B cell (primary cell): ENCODE data around the gene S100A14. TPM values are rescaled to one million over a fixed set of nuclear protein-coding genes. Genes with fewer than 3 reads are reported as not detected.

Source experiments
- ATAC-seq: fragments of 200-7000 bp; cut with Tn5 transposase; one replicate; pipeline ENCODE4 v1.10.0; 2021; ENCODE audit warnings: low read depth, mild to moderate bottlenecking, moderate number of reproducible peaks, moderate library complexity
- CTCF ChIA-PET: fragments of 350-600 bp; sonication (Branson Sonifier 250); formaldehyde crosslinking; loops from one replicate; lab custom pipeline; 2021; ENCODE audit warnings: antibody characterized with exemption, inconsistent platforms; lab: Charles Lee
- POLR2A ChIA-PET: fragments of 350-600 bp; sonication (Branson Sonifier 250); formaldehyde crosslinking; loops from one replicate; lab custom pipeline; 2021; ENCODE audit warnings: antibody characterized with exemption; lab: Charles Lee
- DNase-seq: peaks from one replicate; pipeline ENCODE4 v3.0.0; 2013
- H2AFZ ChIP-seq: 2 replicates; pipeline ENCODE4 v1.6.1; 2012; ENCODE audit warnings: mild to moderate bottlenecking, low read depth, low read length; ENCODE audit not compliant: insufficient read depth, poor library complexity, severe bottlenecking
- H3K27ac ChIP-seq, 2 donors: 1 replicate in 1 of 2; 2 replicates in 1 of 2; pipeline ENCODE4 v1.5.1; 2012 to 2013; ENCODE audit warnings: low read length in 2 of 2, mild to moderate bottlenecking in 2 of 2, moderate library complexity in 1 of 2
- H3K27me3 ChIP-seq, 4 experiments: fragments of 200-600 bp in 1 of 4; sonication (generic) in 1 of 4; replicated peaks in 1 of 4; 1 replicate in 2 of 4; 2 replicates in 2 of 4; pipeline versions ENCODE4 v1.6.1 to v1.7.0; 2013 to 2016; ENCODE audit warnings: low read length in 3 of 4, mild to moderate bottlenecking in 2 of 4, mixed read lengths in 1 of 4, moderate library complexity in 1 of 4; ENCODE audit not compliant: insufficient read depth in 4 of 4, control insufficient read depth in 3 of 4; ENCODE audit errors: control extremely low read depth in 1 of 4
- H3K36me3 ChIP-seq, 2 experiments: replicated peaks in 1 of 2; 1 replicate in 1 of 2; 2 replicates in 1 of 2; pipeline versions ENCODE4 v1.6.1 to v1.7.1; 2013; ENCODE audit warnings: low read length in 1 of 2; ENCODE audit not compliant: insufficient read depth in 2 of 2, control insufficient read depth in 1 of 2; ENCODE audit errors: control extremely low read depth in 1 of 2, extremely low read depth in 1 of 2
- H3K4me1 ChIP-seq, 2 donors: fragments of 200-600 bp in 1 of 2; sonication (generic) in 1 of 2; 1 replicate in 1 of 2; 2 replicates in 1 of 2; pipeline versions ENCODE4 v1.5.1 to v1.6.1; 2013 to 2017; ENCODE audit warnings: low read length in 2 of 2; ENCODE audit not compliant: control insufficient read depth in 2 of 2, insufficient read depth in 2 of 2
- H3K4me2 ChIP-seq: replicated peaks from 2 replicates; pipeline ENCODE3; 2012; ENCODE audit warnings: mild to moderate bottlenecking, low read depth, low read length; ENCODE audit not compliant: poor library complexity, severe bottlenecking
- H3K4me3 ChIP-seq, 5 experiments: fragments of 200-600 bp in 1 of 5; sonication (generic) in 1 of 5; 1 replicate in 3 of 5; 2 replicates in 2 of 5; pipeline versions ENCODE4 v1.5.1 to v1.7.0; 2011 to 2016; ENCODE audit warnings: low read length in 4 of 5, mild to moderate bottlenecking in 4 of 5, low read depth in 2 of 5, control low read depth in 1 of 5, moderate library complexity in 1 of 5; ENCODE audit not compliant: insufficient read depth in 1 of 5; ENCODE audit errors: control extremely low read depth in 1 of 5, extremely low read depth in 1 of 5
- H3K79me2 ChIP-seq: fragments of 200-600 bp; sonication (generic); one replicate; pipeline ENCODE4 v1.6.0; 2016; ENCODE audit warnings: low read length; ENCODE audit not compliant: control insufficient read depth, insufficient read depth
- H3K9ac ChIP-seq: fragments of 200-600 bp; sonication (generic); 2 replicates; pipeline ENCODE4 v1.6.1; 2017; ENCODE audit warnings: mild to moderate bottlenecking, low read length, moderate library complexity
- H3K9me3 ChIP-seq, 3 donors: one replicate each; pipeline versions ENCODE4 v1.6.1 to v1.7.1; 2013; ENCODE audit warnings: low read length in 2 of 3; ENCODE audit not compliant: control insufficient read depth in 2 of 3, insufficient read depth in 1 of 3; ENCODE audit errors: control extremely low read depth in 1 of 3
- H4K20me1 ChIP-seq: 2 replicates; pipeline ENCODE4 v1.6.0; 2012; ENCODE audit warnings: mild to moderate bottlenecking, low read length; ENCODE audit not compliant: insufficient read depth, control insufficient read depth, poor library complexity, severe bottlenecking
- H3K27ac Mint-ChIP-seq: one replicate; pipeline ENCODE4 v1.8.0; 2021; ENCODE audit warnings: mixed read lengths
- H3K27me3 Mint-ChIP-seq: one replicate; pipeline ENCODE4 v1.8.0; 2021; ENCODE audit warnings: mixed read lengths
- H3K4me1 Mint-ChIP-seq: one replicate; pipeline ENCODE4 v1.8.0; 2021; ENCODE audit warnings: mixed read lengths
- H3K4me3 Mint-ChIP-seq: one replicate; pipeline ENCODE4 v1.8.0; 2021; ENCODE audit warnings: mixed read lengths
- H3K9me3 Mint-ChIP-seq: one replicate; pipeline ENCODE4 v1.8.0; 2022; ENCODE audit warnings: mixed read lengths; ENCODE audit not compliant: insufficient read depth
- CTCF ChIP-seq: fragments of 200-600 bp; IDR thresholded peaks from one replicate; pipeline ENCODE4 v1.8.0; 2022; ENCODE audit warnings: antibody characterized with exemption, mild to moderate bottlenecking
- EZH2 ChIP-seq: IDR thresholded peaks from 2 replicates; pipeline ENCODE4 v1.6.1; 2012; ENCODE audit warnings: borderline replicate concordance, low read depth, mild to moderate bottlenecking, moderate library complexity, low read length; ENCODE audit not compliant: insufficient read depth, poor library complexity, severe bottlenecking
- WGBS: methylation state at CpG from one replicate; pipeline ENCODE4 v1.1.5; 2013; ENCODE audit warnings: missing lambda C conversion rate; ENCODE audit not compliant: insufficient coverage; 5-methylcytosine and 5-hydroxymethylcytosine counted together
- intact Hi-C: fragments of 100-400 bp; cut with micrococcal nuclease; formaldehyde crosslinking; loops from one replicate; pipeline ENCODE4 v1.10.0; 2022
- polyA plus RNA-seq: library from polyadenylated mRNA; depleted of rRNA; stranded (reverse); fragments of >200 nt; gene quantifications from 2 replicates; pipeline ENCODE4 v1.2.3, GENCODE V29; 2012
- total RNA-seq, 2 donors: library from RNA; stranded (reverse); fragments of 120-200 nt in 1 of 2; gene quantifications; 1 replicate in 1 of 2; 2 replicates in 1 of 2; pipeline versions ENCODE4 v1.2.3 to v1.2.4, GENCODE V29; 2013 to 2022

S100A14 gene
- total and polyA plus RNA-seq, 2 donors (not counting 1 experiment from before 2014, with no cell fraction given), result not detected

- no peak overlapping the region for H2AFZ ChIP-seq
- peaks cover 0 to 5% of the 10 kb centered on the region in 2 donors for H3K4me1 ChIP-seq
- H3K27ac Mint-ChIP-seq, result no peak overlapping the region
- no peak for DNase-seq
- POLR2A ChIA-PET, result no interaction called here
- no peak overlapping the region for H3K4me2 ChIP-seq
- H3K27ac ChIP-seq, result no peak overlapping the region
- H3K36me3 ChIP-seq, result no peaks in the 10 kb centered on the region
- no peaks in the 10 kb centered on the region for H3K9me3 Mint-ChIP-seq
- no peak overlapping the region for H3K4me3 ChIP-seq
- ATAC-seq, result no peak
- peaks cover 14% of the 10 kb centered on the region for H3K27me3 Mint-ChIP-seq
- no peaks in the 10 kb centered on the region for H3K79me2 ChIP-seq
- no peaks in the 10 kb centered on the region for H4K20me1 ChIP-seq
- CTCF ChIA-PET, result interaction anchor here (1.4 to 2.6 kb wide), 3 partner anchors 10 to 68 kb away, joined by 3 to 11 read pairs (median 10); no protein-coding TSS in a partner anchor
- no peak overlapping the region for H3K9ac ChIP-seq
- no peaks in the 10 kb centered on the region for H3K9me3 ChIP-seq
- H3K4me3 Mint-ChIP-seq, result no peak overlapping the region
- no peak for TF ChIP-seq CTCF
- TF ChIP-seq EZH2, result no peak
- intact Hi-C loops, result no loop called here
- peaks cover 0 to 4% (median 1%) of the 10 kb centered on the region in 4 experiments for H3K27me3 ChIP-seq
- H3K4me1 Mint-ChIP-seq, result peaks cover 3% of the 10 kb centered on the region
Measured at GRCh38 chr1:153578490-153578889, 37.6 kb downstream of the S100A14 start.

- Histone ChIP-seq H4K20me1 (no peaks in the 10 kb centered on the region), H3K27ac (no peak overlapping the region), H2AFZ (peak overlapping the region; percentile 46), H3K36me3 (no peaks in the 10 kb centered on the region), H3K4me3 (no peak overlapping the region), H3K27me3 (peaks cover 0 to 4% (median 1%) of the 10 kb centered on the region in 4 experiments), H3K9ac (no peak overlapping the region), H3K4me1 (peaks cover 2 to 10% of the 10 kb centered on the region in 2 donors), H3K79me2 (no peaks in the 10 kb centered on the region), H3K9me3 (no peaks in the 10 kb centered on the region), H3K4me2 (no peak overlapping the region)
- H3K4me1 Mint-ChIP-seq, result peaks cover 10% of the 10 kb centered on the region
- intact Hi-C loops, result no loop called here
- H3K4me3 Mint-ChIP-seq, result no peak overlapping the region
- TF ChIP-seq EZH2 (no peak), CTCF (no peak)
- WGBS, result 81% methylated on average over 9 of the region's 9 CpGs
- CTCF ChIA-PET, result interaction anchor here (0.5 to 2.6 kb wide), 7 partner anchors 9 to 102 kb away, joined by 3 to 11 read pairs (median 4); partner anchors contain the start of gene CHTOP
- H3K9me3 Mint-ChIP-seq, result no peaks in the 10 kb centered on the region
- no peak for ATAC-seq
- H3K27ac Mint-ChIP-seq, result no peak overlapping the region
- peaks cover 14% of the 10 kb centered on the region for H3K27me3 Mint-ChIP-seq
- no peak for DNase-seq
- POLR2A ChIA-PET, result no interaction called here
Measured at GRCh38 chr1:153577624-153578051, 38.5 kb downstream of the S100A14 start.
